ENCODE data around the gene MAP4.
"Not testable (repeated sequence)": the region's sequence is repeated elsewhere in the genome, so short reads cannot be mapped to it uniquely, and the experiment has no call there.

MAP4 gene

DNA sequence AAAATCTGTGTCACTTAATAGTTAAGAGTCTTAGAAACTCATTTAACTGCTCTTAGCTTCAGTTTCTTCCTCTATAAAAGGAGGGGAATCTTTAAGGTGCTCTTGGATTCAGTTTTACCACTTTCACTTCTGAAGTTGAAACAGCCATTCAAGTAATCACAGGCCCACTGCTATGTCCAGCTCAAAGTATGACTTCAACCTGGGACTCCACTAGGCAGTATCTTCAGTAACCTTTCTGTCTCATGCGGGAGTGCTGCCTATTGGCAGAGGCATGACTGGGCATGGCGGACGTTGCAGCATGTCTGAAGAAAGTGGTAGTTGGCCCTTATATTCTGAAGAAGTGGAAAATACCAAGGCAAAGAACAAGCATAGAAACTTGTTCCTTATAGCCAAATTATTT lies 121.0 kb downstream of the MAP4 start:
- DNase-seq: no peak

DNA sequence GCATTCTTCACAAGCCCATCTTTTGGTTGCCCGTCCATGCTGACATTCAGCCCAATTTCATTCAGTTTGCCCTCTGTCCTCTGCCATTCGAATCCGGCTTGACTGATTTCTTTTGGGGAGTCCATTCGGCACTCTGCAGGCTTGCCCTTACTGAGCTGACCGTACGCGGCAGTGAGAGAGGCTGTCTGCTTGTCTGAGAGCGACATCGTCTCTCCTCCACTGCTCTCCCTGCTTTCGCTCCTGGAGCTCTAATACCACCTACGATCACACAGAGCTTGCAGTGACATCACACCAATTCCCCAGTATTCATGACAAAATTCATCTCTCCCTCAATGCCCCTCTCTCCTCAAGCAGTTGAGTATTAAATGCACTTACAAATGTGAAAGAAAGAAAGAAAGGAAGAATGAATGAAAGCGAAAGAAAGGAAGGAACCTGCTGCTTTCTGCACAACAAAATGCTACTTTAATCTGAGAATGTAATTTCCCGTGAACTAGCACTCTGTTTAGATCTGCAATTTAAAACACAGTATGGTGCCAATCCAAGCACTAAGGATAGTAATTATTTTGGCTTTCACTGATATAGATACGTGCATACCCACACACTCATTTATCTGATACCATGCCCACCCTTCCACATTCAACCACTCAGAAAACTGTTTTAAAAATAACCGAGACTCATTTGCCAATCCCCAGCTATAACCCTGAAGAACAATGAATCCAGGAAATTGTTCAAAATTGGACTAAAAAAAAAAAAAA lies 123.8 kb downstream of the MAP4 start:
- no peak for DNase-seq

DNA sequence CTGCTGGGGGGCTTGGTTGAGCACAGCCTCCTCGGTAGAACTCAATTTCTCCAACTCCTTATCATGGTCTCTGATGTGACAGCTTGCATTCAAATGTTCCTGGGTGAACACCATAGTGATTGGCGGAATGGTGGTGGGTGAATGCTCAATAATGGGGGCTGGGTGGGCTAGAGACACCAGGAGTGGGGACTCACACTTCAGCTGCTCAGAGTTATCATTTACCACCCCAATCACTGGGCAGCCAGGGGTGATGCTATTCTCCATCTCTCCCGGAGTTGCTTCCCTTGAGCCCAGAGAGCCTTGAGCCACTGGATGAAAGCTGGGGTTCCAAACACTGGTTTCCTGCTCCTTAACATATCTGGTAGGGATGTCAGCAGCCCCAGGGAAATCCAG lies 124.6 kb downstream of the MAP4 start:
- DNase-seq: no peak

DNA sequence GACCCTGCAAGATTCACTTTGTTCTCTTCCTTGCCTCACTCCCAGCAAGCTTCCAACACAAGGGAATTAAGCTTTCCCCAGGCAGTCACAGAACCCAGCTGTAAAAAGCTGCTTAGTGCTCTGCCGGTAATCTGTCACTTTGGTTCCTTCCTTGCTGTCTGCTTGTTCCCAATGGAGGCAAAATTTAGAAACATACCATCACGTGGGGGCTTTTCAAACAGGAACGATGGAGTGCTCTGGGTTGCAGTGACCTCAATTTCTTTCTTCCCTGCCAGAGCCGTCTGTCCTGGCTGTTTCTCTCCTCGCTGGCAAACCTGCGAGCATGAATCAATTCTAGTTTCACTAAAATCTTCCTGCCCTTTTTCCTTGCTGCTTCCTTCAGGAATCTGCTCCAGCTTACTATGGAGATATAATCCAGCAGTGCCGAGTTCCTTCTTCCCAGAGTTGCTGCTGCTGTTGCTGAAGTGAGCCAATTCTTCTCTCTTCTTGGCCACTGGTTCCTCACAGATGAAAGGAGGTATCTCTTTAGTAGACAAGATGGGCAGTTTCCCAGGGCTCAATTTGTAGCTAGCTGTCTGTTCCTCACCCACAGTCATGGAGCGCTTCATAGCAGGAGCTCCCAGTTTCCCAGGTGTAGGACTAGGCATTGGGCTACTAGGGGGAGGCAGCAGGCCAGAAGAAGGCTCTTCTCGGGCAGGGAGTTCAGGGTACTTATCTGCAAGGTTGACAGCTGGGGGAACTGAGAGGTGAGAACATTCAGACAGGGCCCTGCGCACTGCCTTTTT lies 125.2 kb downstream of the MAP4 start:
- DNase-seq: no peak

DNA sequence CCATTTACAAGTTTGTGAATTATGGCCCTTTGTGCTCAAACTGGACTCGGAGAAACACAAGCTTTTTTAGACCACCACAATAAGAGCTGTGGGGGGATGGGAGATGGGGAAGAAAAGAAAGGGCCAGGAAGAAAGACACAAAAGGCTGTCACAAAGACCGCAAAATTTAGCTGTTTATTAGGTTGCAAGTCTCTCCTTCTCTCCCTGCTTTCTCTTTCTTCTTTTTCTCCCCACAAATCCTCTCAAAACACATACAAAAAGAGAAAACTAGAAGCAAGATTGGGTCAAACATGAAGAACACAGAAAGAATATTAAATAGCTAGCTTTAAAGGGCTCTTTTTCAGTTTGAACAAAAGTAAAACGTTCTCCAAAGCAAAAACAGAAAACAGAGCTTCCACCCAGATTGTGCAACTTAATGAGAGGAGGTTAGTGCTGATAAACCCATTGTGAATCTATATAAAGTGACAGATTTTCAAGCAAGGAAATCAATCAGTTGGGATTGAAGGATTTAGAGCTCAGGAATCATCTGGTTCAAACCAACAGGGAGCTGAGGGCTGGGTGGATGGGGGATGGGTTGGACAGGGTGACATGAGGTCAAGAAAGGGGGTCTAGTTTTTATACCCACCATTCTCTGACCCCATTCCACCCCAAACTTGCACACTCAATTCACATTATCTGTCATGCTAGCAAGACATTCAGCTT lies 125.9 kb downstream of the MAP4 start:
- no peak for DNase-seq

DNA sequence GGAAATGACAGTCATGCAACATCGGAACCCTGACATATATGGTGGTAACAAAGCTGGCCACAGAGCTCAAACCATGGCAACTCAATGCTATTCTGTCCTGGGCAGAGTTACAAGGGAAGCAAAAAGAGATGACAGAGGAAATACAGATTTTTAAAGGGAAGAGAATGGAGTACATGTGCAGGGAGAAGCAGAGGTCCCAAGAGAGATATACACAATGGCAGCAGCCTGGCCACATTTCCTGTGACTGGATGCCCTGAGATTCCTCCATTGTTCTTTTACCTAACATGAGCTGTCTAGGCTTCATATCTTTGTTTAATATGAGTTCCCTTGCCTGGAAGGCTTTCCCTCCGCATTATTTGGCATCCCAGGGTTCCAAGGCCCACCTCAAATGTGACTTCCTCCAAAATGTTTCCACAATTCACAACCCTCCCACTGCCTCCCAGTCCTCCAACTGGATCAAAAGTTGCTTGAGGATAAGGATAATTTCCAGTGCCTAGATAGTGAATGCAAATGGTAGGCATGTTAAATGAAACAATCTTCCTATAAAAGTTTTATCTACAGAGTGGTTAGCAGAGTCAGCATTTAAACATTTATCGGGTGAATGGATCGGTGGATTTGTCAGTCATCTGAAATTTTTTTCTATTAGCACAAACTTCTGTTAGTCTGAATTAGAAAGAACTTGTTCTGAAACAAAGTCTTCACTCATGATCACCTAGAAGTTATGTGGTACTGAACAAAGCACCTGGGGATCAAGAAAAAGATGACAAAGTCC lies 127.0 kb downstream of the MAP4 start:
- no peak for DNase-seq

DNA sequence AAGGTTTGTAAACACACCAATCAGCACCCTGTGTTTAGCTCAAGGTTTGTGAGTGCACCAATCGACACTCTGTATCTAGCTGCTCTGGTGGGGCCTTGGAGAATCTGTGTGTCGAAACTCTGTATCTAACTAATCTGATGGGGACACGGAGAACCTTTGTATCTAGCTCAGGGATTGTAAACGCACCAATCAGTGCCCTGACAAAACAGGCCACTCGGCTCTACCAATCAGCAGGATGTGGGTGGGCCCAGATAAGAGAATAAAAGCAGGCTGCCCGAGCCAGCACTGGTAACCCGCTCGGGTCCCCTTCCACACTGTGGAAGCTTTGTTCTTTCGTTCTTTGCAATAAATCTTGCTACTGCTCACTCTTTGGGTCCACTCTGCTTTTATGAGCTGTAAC lies 128.2 kb downstream of the MAP4 start:
- DNase-seq: not testable (repeated sequence)

DNA sequence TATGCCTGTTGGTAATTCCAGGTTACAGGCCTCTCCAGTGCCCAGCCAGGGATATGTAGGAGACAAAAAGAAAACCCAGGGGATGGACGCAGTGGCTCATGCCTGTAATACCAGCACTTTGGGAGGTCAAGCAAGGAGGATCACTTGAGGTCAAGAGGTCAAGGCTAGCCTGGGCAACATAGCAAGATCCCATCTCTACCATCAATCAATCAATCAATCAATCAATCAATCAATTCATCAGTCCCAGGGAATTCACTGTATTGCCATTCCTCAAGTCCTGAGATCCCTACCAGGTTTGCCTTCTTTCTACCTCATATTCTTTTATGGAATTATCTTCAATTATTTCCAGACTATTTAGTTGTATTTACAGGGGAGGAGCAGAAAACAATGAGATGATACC lies 131.0 kb downstream of the MAP4 start:
- no peak for DNase-seq

DNA sequence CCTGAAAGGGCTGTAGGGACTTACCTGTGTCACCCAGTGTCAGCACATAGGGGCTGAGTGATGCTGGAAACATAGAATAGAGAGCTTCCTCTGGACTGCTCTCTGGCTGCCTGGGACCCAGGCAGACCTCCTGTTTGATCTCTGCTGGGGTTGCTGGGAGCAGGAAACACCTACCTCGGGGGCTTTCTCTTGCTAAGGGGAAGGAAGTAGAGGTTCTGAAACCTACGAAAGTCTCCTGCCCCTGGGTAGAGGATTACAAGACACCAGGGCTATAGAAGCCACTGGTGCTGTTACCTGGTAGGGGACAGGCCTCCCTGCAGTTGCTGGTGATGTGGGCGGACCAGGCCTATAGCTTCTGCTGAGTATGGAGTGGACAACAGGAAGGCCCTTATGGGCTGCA lies 131.6 kb downstream of the MAP4 start:
- no peak for DNase-seq

DNA sequence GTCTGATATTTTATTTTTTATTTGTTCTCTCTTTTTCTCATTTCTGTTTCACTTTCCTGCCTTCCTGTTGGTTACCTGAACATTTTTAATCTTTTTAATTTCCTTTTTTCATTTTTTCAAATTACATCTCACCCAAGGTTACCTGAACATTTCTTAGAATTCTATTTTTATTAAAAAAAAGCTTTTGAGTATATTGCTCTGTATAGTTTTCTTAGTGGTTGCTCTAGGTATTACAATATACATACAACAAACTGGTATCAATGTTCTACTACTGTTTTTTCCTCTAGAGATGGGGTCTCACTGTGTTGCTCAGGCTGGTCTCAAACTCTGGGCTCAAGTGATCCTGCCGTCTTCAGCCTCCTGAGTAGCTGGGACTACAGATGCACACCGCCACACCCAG lies 133.9 kb downstream of the MAP4 start:
- DNase-seq: no peak

DNA sequence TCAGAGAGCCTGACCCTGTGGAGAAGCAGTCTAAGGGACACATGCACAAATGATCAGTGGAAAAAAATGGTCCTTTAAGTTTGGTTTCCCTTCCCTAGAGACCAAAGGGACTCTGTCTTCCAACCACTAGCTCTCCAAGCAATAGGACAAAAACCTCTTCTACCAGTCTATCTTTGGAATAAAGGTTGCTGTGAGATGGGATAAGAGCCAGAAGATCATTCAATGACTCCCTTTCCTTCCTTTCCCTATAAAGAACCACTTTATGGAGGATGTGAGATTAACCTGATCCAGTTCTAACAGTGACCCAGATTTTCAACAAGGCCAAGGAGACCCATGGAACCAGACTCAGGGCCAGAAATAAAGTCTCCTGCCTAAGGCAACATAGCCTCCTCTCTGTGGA lies 138.5 kb downstream of the MAP4 start:
- no peak for DNase-seq

DNA sequence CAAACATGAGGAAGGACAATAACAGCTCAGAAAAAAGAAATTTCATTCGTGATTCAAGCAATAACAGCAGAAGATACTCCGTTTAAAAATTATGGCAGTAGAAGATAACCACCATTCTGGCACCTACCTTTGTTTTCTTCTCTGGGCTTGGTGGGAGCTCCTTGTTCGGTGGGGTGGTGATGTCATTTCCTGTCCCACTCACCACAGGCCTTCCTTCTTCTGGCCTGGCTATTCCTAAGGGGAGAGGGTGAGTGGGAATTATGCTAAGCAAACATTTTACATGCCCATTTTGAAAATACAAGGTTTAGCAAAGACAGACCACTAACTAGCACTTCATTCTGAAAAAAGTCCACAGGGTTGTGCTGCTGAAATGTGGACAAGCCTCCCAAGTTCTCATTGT lies 138.9 kb downstream of the MAP4 start:
- DNase-seq: no peak

DNA sequence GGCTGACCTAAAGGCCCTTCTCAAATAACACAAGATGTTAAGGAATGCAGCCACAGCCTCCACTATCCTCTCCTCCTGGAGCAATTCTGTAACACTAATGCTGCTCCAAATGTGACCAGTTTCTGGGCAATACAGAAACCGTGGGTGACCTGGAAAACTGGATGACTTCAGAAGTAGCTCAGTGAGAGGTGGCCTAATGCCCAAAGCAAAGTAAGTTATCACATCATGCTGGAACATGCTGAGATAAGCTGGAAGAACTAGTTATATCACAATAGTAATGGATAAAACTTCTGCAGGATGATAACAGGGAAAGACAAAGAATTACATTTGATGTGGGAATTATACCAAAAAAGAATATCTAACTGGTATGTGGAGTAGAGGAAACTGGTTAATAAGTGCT lies 141.3 kb downstream of the MAP4 start:
- no peak for DNase-seq

DNA sequence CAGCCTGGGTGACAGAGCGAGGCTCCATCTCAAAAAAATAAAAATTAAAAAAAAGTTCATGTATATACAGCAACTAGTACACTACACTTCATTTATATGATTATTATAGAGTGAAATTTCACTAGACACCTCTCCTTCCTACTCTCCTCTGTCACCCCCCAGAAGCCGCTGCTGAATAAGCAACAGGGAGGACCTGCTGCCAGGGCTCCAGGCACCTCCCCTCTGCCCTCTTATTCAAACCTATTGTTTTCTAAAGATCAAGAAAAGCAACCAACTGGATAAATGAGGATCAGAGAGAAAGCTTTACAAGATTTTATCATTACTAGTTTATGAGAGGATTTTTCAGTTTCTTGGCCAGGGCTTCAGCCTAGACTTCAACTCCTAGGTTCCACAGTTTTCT lies 141.8 kb downstream of the MAP4 start:
- no peak for DNase-seq

DNA sequence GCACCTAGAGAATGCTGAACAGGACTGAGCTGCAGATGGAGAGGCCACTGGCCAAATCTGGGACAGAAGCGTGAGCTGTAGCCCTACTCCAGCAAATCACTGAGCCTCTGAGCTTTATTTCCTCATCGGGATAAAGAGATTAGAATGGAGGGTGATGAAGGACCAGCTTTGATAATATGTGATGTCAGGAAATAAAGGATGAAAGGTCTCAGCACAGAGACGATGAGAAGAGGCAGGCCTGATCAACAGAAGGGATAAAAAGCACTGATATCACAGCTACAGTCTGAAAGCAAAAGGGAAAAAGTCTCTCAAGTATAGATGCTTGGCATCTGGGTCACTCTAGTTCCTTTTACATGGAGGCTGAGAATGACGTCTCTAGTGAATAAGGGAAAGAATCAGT lies 143.3 kb downstream of the MAP4 start:
- DNase-seq: no peak

DNA sequence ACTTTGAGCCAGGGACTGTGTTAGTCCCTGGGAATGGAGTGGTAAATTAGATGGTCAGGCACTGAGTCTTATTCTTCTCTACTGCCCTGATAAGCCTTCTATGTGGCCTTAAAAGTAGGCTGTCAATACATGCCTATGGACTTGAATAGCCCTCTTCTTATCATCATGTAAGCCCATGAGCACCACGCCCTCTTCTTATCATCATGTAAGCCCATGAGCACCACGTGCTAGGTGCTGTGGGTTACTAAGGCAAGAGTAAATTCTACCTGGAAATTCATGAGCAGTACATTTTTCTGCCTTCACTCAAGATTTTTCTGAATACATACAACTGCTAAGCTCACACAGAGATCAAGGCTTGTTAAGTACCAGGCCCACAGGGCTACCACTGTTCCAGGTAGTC lies 144.8 kb downstream of the MAP4 start:
- no peak for DNase-seq

DNA sequence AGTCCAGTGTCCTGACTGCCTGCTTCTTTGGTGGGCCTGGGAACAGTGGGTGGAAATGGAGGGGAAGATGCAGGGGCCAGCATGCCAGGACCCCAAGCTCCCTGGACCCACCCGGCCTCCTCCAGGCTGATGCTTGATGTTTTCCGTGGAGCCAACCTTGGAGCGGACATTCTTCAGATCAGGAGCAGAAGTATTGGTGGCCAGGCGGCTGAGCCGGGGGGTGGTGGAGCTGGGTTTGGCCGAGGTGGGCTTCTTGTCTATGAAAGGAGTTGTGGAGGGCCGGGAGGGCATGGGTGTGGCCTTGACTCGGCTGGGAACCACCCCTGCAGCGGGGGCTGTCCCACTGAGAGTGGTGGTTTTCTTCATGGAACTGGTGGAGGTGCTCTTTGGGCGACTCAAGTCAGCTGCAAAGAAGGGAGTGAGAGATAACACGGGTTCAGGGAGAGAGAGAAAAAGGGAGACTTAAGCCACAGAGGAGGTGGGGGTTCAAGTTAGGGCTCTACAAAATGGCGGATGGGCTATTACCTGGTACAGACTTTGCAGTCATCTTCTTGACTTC lies 145.4 kb downstream of the MAP4 start:
- no peak for DNase-seq

DNA sequence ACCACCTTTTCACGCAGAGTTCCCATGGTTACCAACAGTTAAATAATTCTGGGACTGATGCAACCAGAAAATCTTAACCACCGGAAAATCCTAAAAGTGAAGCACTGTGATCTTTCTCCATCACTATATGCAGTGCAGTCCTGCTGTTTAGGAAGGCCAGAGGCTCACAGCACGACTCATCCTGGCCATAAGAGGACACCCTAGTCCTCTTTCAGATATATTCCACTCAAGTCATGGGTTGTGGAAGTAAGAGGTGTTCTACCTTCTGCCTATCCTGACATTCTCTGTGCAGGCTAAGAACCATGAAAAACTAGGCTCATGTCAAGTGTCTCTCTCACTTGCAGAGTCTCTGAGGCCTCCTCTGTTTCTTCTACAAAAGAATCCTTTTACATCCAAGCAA lies 146.1 kb downstream of the MAP4 start:
- no peak for DNase-seq

DNA sequence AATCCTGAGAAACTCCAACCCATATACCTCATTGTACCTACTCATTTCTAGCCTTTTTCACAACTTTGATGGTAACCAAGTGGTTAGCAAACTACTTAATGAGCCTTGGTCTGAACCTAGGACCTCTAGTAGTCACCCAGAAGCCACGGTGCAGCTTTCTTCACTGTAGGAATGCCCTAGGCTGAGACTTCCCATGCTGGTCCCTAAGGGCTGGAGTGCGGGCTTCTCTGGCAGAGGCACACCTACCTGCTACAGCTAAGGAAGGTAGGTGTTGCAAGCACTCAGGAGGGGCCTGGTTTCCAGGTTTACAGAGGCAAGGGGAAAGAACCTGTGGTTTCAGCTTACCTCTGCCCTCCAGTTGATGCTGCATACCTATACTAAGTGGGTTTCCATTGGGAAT lies 147.9 kb downstream of the MAP4 start:
- DNase-seq: no peak

DNA sequence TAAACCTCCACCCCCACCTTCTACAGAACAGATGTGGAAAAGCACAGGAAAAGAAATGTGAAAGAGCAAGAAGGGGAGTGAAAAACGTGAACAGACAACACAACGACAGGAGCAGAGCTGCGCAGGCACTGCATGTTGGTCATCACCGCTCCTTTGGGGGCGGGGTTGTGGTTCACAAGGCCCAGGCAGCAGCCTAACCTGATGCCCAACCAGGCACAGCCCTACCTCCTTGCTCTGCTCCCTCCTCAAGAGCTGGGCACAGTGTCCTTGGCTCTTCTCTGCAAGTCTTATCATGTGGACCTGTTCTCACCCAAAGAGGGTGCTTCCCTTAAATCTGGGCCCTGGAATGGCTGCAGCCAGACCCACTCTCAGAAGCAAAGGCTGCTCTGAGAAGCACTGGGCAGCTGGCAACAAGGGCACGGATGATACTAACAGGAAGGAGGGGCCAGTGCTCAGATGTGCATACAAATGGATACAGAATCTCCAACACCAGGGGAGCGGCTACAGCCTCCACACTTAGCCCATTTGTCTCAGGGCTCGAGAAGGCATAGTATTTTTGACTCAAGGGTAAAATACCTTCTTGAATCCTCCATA lies 148.7 kb downstream of the MAP4 start:
- DNase-seq: no peak

DNA sequence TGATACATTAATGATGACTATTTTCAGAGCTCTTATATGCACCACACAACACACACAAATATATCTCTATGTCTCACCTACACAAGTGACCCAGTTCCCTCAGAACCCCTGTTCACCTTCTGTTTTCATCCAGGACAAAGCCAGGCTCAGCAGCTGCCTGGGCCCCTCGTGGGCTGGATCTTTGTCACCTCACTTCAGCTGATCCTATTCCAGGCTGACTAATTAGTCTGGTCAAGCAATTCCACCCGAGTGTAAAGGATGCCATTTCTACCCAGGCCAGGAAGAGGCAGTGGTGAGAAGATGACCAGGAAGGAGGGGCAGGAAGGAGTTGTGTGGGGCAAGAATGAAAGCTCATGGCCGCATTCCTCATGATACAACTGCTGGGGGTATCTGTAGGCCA lies 151.0 kb downstream of the MAP4 start:
- DNase-seq: no peak

DNA sequence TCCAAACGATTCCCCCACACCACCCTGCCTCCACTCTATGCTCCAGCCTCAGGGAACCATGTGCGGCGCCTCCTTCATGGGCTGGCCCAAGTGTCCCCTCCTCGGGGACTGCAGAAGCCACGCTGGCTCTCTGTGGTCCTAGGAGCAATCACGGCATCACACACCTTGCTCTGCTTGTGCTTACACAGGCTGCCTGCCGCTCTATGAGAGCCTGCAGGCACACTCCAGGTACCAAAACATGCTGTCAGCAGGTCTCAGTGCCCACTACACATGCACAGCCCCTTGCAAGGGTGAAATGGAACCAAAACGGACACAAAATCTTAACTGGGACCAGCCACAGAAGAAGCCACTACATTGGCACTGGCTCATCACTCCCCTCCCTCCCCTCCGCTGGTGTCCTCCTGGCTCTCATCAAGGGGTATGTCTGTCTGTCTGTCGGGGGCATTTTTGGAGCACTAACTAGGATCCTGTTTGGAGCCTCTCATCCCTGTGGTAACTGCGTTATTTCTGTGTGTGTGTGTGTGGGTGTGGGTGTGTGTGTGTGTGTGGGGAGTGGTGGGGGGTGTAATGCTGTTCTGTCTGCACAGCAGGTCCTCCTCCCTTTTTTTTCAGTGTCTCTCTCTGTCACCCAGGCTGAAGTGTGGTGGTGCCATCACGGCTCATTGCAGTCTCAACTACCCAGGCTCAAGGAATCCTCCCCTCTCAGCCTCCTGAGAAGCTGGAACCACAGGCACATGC lies 152.7 kb downstream of the MAP4 start:
- no peak for DNase-seq
